Stromal cell of bone marrow (primary cell): ENCODE measurements around the gene TP73.

ENCODE experiments used
- DNase-seq: peaks from one replicate; pipeline ENCODE4 v3.0.0-alpha.2; 2012; ENCODE audit warnings: low read depth

The TP73 gene

DNA sequence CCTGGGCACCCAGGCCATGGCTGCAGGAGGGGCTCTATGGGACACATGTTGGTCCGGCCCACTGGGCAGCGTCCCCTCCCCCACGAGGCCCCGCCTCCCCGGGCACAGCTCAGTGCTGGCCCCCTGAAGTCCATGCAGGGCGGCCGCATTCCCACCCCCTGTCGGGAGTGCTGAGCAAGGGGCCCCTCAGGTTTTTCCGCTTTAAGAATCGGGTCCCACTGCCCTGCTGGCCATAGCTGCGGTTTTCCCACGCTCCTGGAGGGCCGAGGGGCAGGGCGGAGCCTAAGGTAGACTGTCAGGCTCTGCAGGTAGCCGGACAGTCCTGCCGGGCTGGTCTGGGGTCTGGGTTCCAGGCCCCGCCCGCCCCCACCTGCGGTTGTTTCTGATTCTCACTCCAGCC lies 56.5 kb downstream of the TP73 start:
- DNase-seq, result no peak

DNA sequence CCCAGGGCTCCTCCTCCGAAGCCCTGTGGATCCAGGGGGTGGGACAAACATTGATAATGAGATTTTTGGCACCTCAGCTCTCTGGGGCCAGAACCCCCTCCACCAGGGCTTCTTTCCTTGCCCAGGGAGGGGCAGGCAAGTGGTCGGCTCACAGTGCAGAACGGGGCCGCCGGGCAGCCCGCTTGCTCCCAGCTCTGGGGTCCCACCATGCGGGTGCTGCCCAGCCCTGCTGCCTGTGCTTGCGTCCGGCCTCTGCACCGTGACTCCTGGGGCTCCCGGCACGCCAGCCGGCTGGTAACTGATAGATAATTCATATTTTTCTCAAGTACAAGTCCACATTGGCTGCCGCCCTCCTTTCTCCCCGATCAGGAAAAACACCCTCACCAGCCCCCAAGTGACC lies 57.9 kb downstream of the TP73 start:
- no peak for DNase-seq

DNA sequence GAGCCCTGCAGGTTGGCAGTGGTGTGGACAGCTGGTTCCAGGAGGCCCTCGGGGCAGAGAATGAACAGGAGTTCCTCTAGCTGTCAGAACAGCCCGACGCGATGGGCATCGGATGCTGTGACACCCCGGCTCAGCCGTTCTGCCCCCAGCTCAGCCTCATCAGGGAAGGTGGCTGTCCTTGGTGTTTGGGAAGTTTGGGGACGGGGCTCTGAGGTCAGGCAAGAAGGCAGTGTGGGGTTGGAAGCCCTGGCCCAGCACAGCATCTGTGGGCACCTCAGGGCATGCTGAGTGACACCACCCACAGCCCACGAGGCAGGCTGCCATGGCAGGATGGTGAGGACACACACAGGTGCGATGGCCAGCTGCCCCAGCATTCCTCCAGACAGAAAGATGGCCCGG lies 59.1 kb downstream of the TP73 start:
- no peak for DNase-seq

DNA sequence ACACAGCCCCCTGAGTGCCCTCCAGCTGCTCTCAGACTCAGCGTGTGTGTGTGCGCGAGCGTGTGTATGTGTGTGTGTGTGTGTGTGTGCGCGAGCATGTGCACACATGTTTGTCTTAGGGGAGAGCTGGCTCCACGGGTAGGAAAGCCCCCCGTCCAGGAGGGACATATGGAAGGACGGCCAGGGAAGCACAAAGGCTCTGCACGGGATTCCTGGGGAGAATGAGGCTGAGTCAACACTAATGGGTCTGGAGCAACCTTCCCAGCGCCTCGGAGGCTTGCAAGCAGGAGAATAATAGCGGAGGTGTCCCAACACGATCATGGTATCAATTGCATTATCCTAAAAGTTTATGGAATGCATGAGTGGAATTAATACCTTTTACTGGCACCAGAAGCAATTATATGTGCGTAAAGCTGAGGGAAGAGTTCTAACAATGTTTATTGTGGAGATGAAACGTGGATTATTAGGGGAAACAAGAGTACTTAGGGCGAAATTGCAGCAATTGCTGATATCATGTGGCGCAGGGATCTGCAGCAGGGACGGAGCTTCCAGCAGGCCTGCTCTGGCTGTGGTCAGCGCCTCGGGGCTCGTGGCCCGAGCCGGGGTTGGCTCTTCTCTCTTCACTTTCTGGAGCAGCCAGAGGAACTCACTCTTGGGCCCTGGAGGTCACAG lies 59.6 kb downstream of the TP73 start:
- no peak for DNase-seq

DNA sequence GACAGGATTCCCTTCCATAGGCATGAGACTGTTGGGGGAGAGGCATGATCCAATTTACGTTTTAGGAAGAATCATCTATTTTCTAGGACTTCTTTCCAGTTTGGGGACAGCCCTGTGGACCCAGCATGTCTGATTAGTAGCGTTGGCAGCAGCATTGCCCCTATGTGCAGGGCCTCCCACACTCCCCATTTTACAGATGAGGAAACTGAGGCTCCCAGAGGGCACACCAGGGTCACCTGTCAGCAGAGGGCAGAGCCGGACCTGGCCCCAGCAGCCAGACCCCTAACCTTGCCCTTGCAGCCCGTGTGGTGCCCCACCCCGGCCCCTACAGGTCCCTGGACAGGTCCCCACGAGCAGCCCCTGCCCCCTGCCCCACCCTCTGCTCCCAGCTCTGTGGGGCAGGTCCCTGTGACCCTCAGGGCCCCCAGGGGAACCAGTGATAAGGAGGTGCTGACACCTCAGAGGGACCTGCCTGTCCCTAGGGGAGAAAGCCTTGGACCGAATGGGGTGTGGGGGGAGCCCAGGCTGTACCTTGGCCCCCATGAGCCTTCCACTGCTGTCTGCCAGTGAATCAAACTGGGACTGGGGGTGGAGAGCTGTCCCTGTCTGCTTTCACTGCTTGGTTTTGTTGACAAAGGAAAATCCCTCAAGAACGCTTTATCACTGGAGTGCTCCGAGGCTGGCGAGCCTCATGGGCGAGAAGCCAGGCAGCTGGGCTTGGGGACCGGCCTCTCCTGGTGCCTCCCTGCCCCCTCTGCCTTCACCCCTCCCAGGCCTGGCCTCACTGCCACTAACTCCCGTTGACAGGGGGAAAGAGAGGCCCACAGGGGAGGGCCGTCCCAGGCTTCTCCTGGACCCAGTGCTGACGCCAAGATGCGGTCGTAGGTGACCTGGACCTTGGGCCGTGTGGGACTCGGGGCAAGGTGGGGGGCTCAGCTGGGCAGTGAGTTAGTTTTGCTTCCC lies 60.5 kb downstream of the TP73 start:
- DNase-seq, result no peak

DNA sequence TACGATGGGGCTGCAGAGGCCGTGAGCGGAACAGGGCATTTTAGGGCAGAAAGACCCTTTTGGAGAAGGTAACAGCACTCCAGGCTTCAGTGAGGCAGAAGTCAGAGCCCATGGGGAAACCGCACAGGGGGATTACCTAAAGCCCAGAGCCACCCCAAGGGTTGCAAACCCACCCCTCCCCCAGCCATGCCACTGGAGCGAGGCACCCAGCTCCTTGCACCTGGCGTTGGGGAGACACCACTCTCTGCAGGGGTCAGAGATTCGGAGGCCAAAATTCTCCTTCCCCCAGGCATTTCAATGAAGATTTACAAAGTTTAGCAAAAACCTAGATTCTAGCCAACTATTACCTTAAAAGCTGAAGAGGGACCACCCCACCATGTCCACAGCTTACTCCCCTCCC lies 61.5 kb downstream of the TP73 start:
- DNase-seq, result no peak

DNA sequence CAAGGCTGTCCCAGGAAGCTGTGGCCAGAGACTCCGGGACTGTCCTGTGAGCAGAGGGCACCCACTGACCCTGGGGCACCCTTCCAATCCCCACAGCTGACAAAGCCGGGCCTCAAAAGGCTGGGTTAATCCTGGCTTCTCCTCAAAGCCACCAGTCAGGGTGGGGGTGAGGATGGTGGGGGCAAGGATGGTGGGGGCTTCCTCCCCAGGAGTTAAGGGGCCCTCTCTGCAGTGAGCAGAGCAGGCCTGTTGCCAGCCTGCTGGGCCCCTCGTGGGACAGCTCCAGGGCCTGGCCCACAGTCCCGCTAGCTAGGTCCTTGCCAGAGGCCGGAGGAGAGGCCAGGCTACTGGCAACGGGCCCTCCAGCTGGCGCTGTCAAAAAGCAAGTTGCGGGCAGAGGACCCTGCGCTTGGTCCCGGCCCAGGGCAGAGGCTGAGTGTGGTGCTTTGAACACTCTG lies 62.0 kb downstream of the TP73 start:
- no peak for DNase-seq

DNA sequence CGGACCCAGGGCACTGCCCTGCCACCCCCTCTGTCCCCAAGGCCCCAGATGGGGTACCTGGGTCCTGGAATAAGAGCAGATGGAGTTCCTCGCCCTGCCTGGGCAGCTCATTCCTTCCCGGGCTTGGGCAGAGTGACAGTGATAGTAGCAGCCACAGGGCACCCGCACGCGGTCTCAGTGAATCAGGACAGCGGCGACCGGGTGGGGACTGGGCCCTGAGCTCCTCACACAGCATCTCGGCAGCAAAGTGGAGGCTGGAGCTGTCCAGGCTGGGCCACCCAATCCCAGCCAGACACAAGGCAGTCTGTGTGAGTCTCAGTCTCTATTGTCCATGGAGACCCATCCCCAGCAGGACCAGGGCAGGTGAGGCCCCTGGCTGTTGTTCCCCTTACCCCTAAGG lies 62.5 kb downstream of the TP73 start:
- DNase-seq, result no peak

DNA sequence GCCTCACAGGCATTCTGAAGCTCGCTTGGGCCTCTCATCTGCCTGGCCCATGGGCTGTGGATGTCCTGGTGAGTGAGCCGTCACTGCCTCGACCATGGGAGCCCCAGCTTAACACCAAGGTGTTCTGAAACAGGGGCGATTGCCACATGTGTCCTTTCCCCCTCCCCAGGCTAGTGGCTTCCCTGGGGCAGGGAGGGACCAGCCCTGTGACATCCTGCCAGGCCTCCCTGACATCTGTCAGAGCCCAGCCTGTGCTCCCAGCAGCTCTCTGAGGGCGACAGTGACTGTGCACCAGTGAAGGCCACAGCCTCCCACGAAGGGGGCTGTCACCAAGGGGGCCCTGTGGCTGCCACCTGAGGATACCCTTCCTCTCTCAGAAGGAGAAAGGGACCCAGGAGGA lies 64.0 kb downstream of the TP73 start:
- no peak for DNase-seq

DNA sequence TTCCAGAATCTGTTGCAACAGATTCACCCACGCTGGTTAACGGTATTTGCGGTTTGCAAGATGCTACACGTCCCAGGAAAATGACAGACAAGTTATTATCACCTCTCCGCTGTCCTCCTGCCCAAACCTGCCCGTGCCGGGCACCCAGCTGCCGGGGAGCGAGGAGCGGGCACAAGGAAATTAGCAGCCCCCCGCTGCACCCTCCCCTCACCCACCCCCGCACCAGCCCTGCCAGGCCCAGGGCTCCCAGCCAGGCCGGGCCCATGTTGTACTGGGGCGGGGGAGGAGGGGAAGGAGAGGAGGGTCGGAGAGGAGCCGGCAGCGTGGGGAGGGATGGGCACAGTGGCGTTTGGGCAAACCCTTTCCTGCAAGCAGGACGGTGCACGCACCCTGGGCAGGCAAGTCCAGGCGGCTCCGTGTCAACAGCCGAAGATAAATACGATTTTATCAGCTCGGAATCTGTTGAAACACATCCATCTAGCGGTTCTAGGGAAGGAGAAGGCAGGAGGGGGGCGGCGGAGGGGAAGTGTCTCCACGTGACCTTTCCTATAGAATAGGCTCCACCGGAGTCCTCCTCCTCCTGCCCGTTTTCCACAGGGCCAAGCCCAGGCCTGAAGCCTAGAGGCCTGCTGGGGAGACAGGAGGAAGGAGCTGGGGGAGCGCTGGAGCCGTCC lies 64.9 kb downstream of the TP73 start:
- no peak for DNase-seq

DNA sequence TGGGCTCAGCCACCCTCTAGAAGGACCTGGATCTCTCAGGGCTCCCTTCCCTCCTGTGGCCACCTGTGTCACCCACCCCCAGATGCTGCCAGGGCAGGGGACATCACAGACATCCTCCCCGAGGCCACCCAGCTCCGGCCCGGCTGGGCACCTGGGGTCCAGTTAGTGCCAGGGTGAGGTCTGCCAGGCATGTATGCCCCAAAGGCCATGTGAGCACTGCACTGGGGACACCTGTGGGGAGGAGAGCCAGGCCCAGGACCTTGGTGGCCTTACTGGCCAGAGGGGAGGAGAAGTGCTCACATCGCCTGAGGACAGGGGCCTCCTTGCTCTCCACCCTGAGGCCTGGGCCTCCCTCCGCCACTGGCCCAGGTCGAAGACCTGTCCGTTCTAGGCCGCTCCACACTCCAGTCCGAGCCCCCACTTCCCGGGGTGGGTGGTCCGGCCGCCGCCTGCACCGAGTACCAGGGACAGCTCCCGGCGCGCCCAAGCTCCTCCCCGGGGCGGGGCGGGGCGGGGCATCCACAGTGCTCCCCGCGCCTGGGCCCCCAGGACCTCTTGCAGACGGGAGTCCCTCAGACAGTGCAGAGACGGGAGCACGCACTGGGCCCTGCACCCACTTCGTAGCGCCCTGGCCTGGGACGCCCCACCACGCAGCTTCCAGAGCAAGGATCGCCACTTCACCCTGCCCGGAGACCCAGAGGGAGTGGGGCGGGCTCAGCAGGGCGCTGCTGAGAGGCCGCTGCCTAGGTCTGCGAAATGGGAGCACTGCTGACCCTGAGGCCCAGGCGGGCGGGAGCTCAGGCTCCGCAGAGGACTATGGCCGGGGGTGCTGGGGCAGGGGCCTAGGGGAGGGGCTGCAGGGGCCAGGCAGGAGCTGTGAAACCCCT lies 65.6 kb downstream of the TP73 start:
- DNase-seq, result no peak

DNA sequence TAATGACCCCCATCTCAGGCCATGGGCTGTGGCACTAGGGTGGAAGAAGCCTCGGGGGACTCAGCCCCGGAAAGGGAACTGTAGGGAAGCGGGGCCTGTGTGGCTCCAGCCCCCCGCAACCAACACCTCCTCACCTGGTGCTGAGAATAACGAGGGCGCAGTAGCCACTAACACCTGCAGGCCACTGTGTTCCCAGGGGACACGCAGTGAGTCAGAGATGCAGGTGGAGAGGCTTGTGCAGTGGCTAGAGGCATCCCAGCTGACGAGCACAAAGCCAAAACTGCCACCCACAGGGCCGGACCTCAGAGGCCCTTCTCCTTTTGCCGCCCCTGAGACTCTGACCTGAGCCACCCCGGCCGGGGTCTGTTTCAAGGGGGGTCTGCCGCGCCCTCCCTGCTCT lies 66.4 kb downstream of the TP73 start:
- DNase-seq, result no peak

DNA sequence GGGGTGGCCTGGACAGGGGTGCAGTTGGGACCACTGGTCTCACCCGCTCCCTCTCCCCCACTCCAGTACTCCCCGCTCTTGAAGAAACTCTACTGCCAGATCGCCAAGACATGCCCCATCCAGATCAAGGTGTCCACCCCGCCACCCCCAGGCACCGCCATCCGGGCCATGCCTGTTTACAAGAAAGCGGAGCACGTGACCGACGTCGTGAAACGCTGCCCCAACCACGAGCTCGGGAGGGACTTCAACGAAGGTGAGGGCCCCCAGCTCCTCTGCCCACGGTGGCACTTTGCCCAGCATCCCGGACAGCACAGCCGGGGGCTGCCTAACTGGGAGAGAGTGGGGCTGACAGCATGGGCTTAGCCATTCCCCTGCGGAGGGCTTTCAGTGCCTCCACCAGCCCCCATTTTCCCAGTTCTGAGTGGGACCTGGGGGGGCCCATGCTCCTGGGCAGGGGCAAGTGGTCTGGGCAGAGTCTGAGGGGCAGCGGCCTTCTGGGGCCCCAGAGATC lies 69.7 kb downstream of the TP73 start:
- DNase-seq, result no peak

DNA sequence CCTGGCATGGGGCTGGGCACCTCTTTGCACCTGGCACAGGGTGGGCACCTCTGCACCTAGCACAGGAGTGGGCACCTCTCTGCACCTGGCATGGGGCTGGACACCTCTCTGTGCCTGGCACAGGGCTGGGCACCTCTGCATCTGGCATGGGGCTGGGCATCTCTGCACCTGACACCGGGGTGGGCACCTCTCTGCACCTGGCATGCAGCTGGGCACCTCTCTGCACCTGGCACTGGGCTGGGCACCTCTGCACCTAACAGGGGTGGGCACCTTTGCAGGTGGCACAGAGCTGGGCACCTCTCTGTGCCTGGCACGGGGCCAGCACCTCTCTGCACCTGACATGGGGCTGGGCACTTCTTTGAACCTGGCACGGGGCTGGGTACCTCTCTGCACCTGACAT lies 70.5 kb downstream of the TP73 start:
- no peak for DNase-seq

DNA sequence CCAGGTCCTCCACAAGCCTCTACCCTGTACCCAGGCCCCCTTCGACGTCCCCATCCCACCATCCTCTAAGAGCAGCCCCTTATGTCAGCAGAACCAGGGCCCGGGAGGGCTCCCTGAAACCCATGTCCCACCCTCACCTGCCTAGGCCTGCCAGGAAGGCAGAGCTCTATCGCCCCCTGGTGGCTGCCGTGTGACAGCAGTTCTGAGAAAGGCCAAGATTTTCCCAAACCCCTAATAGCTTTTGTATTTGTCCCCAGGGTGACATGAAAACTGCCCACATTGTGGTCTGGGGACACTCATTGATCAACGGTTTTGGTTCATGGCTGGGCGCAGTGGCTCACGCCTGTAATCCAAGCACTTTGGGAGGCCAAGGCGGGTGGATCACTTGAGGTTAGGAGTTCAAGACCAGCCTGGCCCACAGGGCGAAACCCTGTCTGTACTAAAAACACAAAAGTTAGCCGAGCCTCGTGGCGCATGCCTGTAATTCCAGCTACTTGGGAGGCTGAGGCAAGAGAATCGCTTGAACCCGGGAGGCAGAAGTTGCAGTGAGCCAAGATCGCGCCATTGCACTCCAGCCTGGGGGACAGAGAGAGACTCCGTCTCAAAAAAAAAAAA lies 72.2 kb downstream of the TP73 start:
- DNase-seq, result peak; percentile 28

DNA sequence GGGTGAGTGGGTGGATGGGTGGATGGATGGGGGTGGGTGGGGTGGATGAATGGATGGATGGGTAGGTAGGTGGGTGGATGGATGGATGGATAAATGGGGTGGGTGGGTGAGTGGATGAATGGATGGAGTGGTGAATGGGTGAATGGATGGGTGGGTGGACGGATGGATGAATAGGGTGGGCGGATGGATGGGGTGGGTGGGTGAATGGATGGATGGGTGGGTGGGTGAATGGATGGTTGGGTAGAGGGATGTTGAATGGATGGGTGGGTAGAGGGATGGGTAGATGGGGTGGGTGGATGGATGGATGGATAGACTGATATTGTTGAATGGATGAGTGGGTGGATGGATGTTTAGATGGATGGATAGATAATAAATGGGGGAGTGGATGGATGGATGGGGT lies 73.0 kb downstream of the TP73 start:
- DNase-seq, result no peak

DNA sequence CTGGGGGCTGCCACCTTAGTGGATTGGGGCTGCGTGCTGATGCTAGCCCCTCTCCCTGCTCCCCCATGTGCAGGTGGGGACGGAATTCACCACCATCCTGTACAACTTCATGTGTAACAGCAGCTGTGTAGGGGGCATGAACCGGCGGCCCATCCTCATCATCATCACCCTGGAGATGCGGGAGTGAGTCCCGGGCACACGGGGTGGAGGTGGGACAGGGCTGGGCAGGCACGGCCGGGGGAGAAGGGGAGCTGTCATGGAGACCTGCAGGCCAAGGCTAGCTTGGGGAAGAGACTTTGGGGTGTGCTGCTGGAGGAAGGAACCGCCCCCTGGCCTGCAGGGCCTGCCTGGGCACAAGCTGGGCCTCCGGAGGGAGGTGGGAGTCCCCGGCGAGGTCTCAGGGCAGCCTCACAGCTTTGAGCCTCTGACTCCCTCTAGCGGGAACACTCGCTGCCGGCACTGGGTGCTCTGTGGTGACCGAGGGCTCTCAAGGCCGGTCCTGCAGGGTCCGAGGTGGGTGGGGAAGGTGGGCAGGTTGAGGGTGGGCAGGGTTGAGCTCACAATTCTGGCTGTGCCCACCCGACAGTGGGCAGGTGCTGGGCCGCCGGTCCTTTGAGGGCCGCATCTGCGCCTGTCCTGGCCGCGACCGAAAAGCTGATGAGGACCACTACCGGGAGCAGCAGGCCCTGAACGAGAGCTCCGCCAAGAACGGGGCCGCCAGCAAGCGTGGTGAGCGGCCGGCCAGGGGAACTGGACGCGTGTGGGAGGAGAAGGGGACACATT lies 74.9 kb downstream of the TP73 start:
- no peak for DNase-seq

DNA sequence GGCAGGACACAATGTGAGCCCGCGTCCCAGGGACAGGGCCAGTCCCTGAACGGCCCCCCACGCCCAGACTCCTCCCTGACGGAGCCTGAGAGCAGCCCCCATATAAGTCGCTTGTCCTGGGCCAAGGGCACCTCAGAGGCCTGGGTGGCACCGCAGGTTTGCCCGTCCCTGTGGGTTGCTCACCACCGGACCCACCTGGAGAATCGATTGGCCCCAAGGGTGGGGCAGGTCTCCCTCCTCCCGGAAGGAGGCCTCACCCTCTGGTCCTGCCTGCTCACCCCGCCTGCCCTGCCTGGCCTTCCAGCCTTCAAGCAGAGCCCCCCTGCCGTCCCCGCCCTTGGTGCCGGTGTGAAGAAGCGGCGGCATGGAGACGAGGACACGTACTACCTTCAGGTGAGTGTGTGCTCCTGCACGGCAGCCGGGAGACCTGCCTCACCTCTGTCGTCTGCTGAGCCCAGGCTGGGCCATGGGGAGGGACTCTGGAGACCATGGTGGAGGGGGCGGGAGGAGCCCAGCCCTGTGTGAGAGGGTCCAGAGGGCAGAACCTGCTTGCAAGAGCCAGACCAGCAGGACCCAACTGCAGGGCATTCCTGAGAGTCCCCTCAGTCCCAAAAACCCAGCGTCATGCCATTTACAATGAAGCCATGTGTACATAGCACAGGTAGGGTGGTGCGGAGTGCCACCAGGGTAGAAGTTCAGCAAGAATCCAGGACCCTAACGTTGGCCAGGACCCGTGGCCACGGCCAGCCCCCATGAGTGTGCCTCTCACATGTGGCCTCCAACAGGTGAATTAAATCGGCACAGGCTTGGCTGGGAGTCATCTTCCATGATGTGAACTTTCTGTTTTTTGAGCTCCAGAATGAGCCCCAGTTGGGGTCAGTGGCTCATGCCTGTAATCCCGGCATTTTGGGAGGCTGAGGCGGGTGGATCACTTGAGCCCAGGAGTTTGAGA lies 75.8 kb downstream of the TP73 start:
- DNase-seq, result no peak
